Measurements from ENCODE around the gene DUSP7.

The DUSP7 gene

GRCh38 chr3:52029053-52029452 is 27.3 kb downstream of the DUSP7 start:
- no peaks in the 10 kb centered on the region for H3K79me2 ChIP-seq (ENCODE audit: control insufficient read depth, low read length)
- H4K20me1 ChIP-seq (ENCODE audit: control insufficient read depth, insufficient read depth, low read depth, low read length), result no peaks in the 10 kb centered on the region
- peaks cover 5% of the 10 kb centered on the region for H3K4me1 ChIP-seq (ENCODE audit: control insufficient read depth, low read length)
- H3K36me3 ChIP-seq (ENCODE audit: control insufficient read depth, low read length), result no peaks in the 10 kb centered on the region
- H3K9me2 ChIP-seq (replicated peaks; ENCODE audit: control insufficient read depth, low read length), result no peaks in the 10 kb centered on the region
- no peaks in the 10 kb centered on the region for H3F3A ChIP-seq (ENCODE audit: control insufficient read depth, insufficient read depth)
- TF ChIP-seq CTCF (IDR thresholded peaks at IDR 0.05; ENCODE audit: low read depth, low read length, poor library complexity, severe bottlenecking), result no peak
- no peak for TF ChIP-seq EZH2phosphoT487 (IDR thresholded peaks at IDR 0.05; ENCODE audit: borderline replicate concordance, low read length)
- H3K4me2 ChIP-seq (ENCODE audit: low read length), result no peak overlapping the region
- H3K27me3 ChIP-seq (ENCODE audit: control insufficient read depth, low read length), result no peaks in the 10 kb centered on the region
- no peak overlapping the region for H3K4me3 ChIP-seq (ENCODE audit: low read length)
- H3K27ac ChIP-seq (ENCODE audit: low read depth, low read length), result no peak overlapping the region
- H3K9me3 ChIP-seq (ENCODE audit: control insufficient read depth, insufficient read depth, low read length), result no peaks in the 10 kb centered on the region

GRCh38 chr3:52028572-52028971 is 27.8 kb downstream of the DUSP7 start:
- no peak overlapping the region for H3K4me3 ChIP-seq (ENCODE audit: low read length)
- TF ChIP-seq CTCF (IDR thresholded peaks at IDR 0.05; ENCODE audit: low read depth, low read length, poor library complexity, severe bottlenecking), result no peak
- no peak for TF ChIP-seq EZH2phosphoT487 (IDR thresholded peaks at IDR 0.05; ENCODE audit: borderline replicate concordance, low read length)

GRCh38 chr3:52026041-52026440 is 30.3 kb downstream of the DUSP7 start:
- no peaks in the 10 kb centered on the region for H3F3A ChIP-seq (ENCODE audit: control insufficient read depth, insufficient read depth)
- TF ChIP-seq CTCF (IDR thresholded peaks at IDR 0.05; ENCODE audit: low read depth, low read length, poor library complexity, severe bottlenecking) (no peak), EZH2phosphoT487 (IDR thresholded peaks at IDR 0.05; ENCODE audit: borderline replicate concordance, low read length) (no peak)
- H3K4me1 ChIP-seq (ENCODE audit: control insufficient read depth, low read length), result peaks cover 21% of the 10 kb centered on the region
- H3K9me2 ChIP-seq (replicated peaks; ENCODE audit: control insufficient read depth, low read length), result no peaks in the 10 kb centered on the region
- no peaks in the 10 kb centered on the region for H3K27me3 ChIP-seq (ENCODE audit: control insufficient read depth, low read length)
- H4K20me1 ChIP-seq (ENCODE audit: control insufficient read depth, insufficient read depth, low read depth, low read length), result no peaks in the 10 kb centered on the region
- H3K4me2 ChIP-seq (ENCODE audit: low read length), result no peak overlapping the region
- H3K36me3 ChIP-seq (ENCODE audit: control insufficient read depth, low read length), result no peaks in the 10 kb centered on the region
- no peak overlapping the region for H3K4me3 ChIP-seq (ENCODE audit: low read length)
- no peaks in the 10 kb centered on the region for H3K9me3 ChIP-seq (ENCODE audit: control insufficient read depth, insufficient read depth, low read length)
- H3K27ac ChIP-seq (ENCODE audit: low read depth, low read length), result no peak overlapping the region
- H3K79me2 ChIP-seq (ENCODE audit: control insufficient read depth, low read length), result no peaks in the 10 kb centered on the region

More at GRCh38 chr3:52028572-52028971, 27.8 kb downstream of the DUSP7 start:
- Histone ChIP-seq H3K4me1 (ENCODE audit: control insufficient read depth, low read length) (peaks cover 10% of the 10 kb centered on the region), H4K20me1 (ENCODE audit: control insufficient read depth, insufficient read depth, low read depth, low read length) (no peaks in the 10 kb centered on the region), H3K27ac (ENCODE audit: low read depth, low read length) (no peak overlapping the region), H3K4me2 (ENCODE audit: low read length) (no peak overlapping the region), H3K9me2 (replicated peaks; ENCODE audit: control insufficient read depth, low read length) (no peaks in the 10 kb centered on the region), H3F3A (ENCODE audit: control insufficient read depth, insufficient read depth) (no peaks in the 10 kb centered on the region), H3K79me2 (ENCODE audit: control insufficient read depth, low read length) (no peaks in the 10 kb centered on the region), H3K36me3 (ENCODE audit: control insufficient read depth, low read length) (no peaks in the 10 kb centered on the region), H3K9me3 (ENCODE audit: control insufficient read depth, insufficient read depth, low read length) (no peaks in the 10 kb centered on the region), H3K27me3 (ENCODE audit: control insufficient read depth, low read length) (no peaks in the 10 kb centered on the region)

- H4K20me1 ChIP-seq (ENCODE audit: control insufficient read depth, insufficient read depth, low read depth, low read length), result no peaks in the 10 kb centered on the region
- peaks cover 21% of the 10 kb centered on the region for H3K4me1 ChIP-seq (ENCODE audit: control insufficient read depth, low read length)
- H3F3A ChIP-seq (ENCODE audit: control insufficient read depth, insufficient read depth), result no peaks in the 10 kb centered on the region
- H3K27me3 ChIP-seq (ENCODE audit: control insufficient read depth, low read length), result no peaks in the 10 kb centered on the region
- H3K9me3 ChIP-seq (ENCODE audit: control insufficient read depth, insufficient read depth, low read length), result no peaks in the 10 kb centered on the region
- no peak overlapping the region for H3K27ac ChIP-seq (ENCODE audit: low read depth, low read length)
- H3K4me2 ChIP-seq (ENCODE audit: low read length), result no peak overlapping the region
- H3K4me3 ChIP-seq (ENCODE audit: low read length), result no peak overlapping the region
- H3K9me2 ChIP-seq (replicated peaks; ENCODE audit: control insufficient read depth, low read length), result no peaks in the 10 kb centered on the region
- H3K36me3 ChIP-seq (ENCODE audit: control insufficient read depth, low read length), result no peaks in the 10 kb centered on the region
- TF ChIP-seq EZH2phosphoT487 (IDR thresholded peaks at IDR 0.05; ENCODE audit: borderline replicate concordance, low read length) (no peak), CTCF (IDR thresholded peaks at IDR 0.05; ENCODE audit: low read depth, low read length, poor library complexity, severe bottlenecking) (no peak)
- no peaks in the 10 kb centered on the region for H3K79me2 ChIP-seq (ENCODE audit: control insufficient read depth, low read length)
These were observed 30.9 kb downstream of the DUSP7 start for GRCh38 chr3:52025453-52025852.
